GM21576 (cell line): ENCODE data around the gene LSM14B.
"Not testable (repeated sequence)": the region's sequence is repeated elsewhere in the genome, so short reads cannot be mapped to it uniquely, and the experiment has no call there.

ENCODE experiments used
- ATAC-seq: cut with Tn5 transposase; IDR thresholded peaks from one replicate; pipeline ENCODE4 v1.9.1; 2021; ENCODE audit warnings: mild to moderate bottlenecking, moderate library complexity; ENCODE audit not compliant: unreplicated experiment

Gene LSM14B

GRCh38 chr20:62143957-62144825 lies 21.9 kb downstream of the LSM14B start:
- no peak for ATAC-seq

DNA sequence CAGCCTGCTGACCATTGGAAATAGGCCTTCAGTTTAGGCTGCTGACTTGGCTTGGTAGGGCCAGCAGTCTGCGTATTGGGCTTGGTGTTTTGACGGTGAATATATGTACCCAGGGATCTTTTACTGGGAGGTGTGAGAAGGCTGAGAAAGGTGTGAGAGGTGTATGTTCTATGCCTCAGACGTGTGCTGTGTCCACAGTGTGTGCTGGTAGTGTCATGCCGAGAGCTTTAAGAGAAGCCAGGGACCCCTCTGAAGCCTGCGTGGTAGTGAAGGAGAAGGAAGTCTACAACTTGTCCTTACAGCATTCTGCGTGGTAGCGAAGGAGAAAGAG lies 23.4 kb downstream of the LSM14B start:
- ATAC-seq, result no peak

- ATAC-seq, result no peak
These were observed 23.9 kb downstream of the LSM14B start for GRCh38 chr20:62146019-62146755.

DNA sequence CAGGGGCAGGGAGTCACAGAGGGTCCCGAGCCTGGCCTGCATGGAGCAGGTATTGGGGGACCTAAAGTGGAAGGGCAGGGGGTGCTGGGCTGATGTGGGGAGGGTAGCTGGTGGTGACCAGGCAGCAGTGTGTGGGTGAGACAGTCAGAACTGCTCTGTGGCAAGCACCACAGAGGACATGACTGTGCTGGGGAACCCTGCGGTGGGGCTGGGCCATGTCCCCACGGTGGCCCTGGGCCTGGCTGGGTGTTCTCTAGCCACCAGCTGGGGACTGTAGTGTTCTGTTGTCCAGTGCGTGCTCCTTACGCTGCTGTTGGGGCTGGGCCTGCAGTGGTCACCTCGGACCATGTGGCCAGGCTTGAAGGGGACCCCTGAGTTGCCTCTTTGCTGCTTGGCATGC lies 24.9 kb downstream of the LSM14B start:
- no peak for ATAC-seq

- ATAC-seq, result no peak
These were observed 25.3 kb downstream of the LSM14B start for GRCh38 chr20:62147528-62147927.

DNA sequence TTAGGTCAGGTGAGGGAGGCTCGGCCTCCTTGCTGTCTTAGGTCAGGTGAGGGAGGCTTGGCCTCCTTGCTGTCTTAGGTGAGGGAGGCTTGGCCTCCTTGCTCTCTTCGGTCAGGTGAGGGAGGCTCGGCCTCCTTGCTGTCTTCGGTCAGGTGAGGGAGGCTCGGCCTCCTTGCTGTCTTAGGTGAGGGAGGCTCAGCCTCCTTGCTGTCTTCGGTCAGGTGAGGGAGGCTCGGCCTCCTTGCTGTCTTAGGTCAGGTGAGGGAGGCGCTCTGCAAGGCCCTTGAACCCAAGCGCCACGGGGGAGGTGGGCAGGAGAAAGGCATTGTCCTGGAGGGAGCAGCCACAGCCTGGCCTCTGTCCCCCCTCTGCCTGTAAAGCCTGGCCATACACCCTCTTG lies 26.1 kb downstream of the LSM14B start:
- ATAC-seq, result not testable (repeated sequence)

GRCh38 chr20:62148908-62149314 lies 26.6 kb downstream of the LSM14B start:
- ATAC-seq, result no peak

- ATAC-seq, result no peak
These were observed 27.4 kb downstream of the LSM14B start for GRCh38 chr20:62149532-62150309.

DNA sequence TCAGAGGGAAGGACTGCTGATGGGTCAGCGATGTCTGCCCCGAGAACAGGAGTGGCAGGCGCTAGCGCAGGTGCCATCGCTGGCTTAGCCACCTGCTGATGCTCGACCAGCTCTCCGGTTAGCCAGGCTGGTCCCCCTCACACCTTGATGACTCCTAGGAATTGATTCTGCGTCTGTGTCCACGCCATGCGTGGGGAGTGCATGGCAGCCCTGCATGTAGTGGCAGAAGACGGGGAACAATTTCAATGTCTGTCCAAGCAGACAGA lies 28.0 kb downstream of the LSM14B start:
- no peak for ATAC-seq

- no peak for ATAC-seq
These were observed 28.9 kb downstream of the LSM14B start for GRCh38 chr20:62151225-62151624.

DNA sequence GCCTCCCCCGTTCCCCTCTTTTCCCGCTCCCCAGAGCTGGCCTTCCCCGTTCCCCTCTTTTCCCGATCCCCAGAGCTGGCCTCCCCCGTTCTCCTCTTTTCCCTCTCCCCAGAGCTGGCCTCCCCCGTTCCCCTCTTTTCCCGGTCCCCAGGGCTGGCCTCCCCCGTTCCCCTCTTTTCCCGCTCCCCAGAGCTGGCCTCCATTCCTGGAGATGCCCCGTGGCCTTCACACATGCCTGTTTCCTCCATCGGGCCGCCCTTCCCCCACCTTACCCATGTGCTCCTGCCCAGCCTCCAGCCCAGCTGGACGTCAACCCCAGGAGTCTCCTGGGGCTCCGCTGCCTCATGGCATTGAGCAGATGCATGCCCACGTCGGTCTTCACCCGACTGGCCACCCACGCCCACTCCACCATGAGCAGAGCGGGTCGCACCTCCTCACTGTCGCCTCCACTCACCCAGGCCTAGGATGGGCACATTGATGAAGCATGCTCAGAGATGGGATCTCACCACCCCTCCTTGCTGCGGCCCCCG lies 29.6 kb downstream of the LSM14B start:
- no peak for ATAC-seq

DNA sequence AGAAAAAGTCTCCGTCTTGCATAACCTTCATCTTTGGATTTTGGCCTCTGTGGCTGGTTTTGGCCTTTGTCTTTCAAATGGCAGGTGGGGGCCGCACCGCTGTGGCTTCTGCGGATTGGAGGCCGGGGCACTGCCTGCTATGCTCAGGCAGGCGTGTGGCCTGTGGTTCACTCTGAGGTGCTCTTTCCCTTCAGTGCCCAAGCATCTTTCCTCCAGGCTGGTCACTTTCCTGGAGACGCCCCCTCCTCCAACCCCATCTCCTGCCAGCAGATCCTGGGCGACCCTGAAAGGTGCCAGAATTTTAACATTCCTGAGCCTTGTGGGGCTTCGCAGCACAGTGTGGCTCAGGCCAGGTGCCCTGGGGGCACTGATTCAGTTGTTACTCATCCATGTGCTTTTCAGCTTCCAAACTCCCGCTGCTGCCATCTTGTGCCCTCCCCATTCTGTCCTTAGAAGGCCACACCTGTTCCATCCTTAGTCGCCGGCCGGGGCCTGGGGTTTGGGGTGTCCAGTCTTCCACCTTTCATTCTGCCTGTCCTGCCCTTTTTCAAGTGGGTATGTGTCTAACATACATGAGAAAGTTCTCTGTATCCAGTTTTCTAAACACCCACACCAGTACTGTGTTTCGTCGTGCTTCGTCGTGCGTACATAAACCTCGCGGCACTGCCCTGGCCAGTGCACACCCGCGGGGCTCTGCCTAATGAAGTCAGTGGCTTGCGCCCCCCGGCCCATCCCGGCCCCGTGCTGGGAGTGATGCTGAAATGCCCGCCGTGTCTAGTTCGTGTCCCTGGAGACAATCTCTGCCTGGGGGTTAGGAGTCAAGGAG lies 33.4 kb downstream of the LSM14B start:
- ATAC-seq, result no peak

GRCh38 chr20:62156254-62156556 lies 33.9 kb downstream of the LSM14B start:
- ATAC-seq, result no peak

DNA sequence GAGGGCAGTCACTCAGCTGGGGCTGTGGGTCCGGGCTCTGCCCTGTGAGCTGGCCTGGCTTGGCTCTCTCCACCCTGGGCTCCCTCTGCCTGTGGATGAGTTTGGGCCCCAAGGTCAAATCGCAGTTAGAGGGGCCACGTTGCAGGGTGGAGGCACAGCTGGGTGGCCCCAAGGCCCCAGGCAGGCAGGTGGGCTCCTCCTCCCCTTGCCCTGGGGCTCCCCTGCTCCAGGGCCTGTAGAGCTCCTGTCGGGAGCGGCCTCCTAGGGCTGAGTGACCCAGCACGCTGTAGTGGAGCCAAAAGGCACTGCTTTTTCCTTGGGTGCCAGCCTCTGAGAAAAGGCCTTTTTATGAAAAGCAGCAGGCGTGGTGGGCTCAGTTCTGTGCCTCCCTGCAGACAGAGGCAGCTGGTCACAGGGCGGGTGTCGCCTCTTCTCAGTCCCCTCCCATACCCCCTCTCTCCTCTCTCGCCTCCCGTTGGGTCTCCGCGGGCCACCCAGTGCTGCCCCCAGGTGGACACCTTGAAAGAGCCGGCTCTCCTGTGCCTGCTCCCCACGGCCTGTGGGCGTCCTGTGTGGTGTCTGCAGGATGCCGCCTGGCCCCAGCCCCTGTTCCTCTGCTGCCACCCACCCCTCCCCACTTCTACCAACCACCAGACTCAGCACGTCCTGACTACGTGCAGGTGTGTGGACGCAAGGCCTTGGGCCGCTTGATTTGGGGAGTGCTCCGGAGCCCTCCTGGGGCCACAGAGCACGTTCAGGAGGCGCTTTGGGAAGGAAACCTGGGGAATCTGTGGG lies 34.5 kb downstream of the LSM14B start:
- peak; percentile 61 for ATAC-seq

GRCh38 chr20:62157387-62158087 lies 35.3 kb downstream of the LSM14B start:
- ATAC-seq, result no peak

DNA sequence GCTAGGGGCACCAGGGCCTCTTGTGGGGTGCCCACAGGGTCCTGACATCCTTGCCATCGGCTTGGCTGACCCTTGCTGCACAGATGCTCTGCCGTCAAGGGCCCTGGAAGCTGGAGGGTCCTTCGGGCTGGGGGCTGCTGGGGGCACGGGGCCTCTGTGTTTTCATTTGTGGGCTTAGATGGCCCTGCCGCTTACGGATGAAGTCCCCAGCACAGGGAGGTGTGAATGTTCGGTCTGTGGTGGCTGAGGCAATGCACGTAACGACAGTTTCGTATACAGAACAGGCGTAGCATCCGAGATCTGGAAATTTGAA lies 35.8 kb downstream of the LSM14B start:
- no peak for ATAC-seq

DNA sequence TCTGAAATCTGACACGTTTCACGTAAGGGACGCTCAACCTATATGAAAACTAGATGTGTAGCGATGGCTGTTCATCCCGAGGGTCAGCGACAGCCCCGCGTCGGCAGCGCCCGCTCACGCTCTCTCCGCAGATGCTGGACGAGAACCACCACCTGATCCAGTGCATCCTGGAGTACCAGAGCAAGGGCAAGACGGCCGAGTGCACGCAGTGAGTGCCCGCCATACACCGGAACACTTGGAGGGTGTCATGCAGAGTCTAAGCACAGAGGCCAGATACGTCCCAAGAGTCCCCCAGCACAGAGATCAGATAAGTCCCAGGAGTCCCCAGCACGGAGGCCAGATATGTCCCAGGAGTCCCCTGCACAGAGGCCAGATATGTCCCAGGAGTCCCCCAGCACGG lies 36.3 kb downstream of the LSM14B start:
- ATAC-seq, result no peak

DNA sequence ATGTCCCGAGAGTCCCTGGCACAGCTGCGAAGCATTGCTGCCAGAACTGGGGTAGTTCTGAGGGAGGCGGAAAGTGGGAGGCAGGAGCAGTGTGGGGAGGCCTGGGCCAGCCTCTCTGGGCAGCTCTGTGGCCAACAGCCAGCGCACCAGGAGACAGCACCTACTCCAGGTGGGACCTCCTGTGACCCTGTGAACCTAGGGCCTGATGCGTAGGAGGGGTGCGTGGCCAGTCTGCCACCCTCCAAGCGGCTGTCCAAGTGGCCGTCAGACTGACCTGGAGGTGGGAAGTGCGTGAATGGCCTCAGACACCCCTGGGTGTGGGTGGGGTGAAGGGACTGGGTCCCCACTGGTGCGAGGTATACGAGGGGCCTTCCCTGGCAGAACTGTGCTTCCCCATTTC lies 36.8 kb downstream of the LSM14B start:
- ATAC-seq, result no peak

GRCh38 chr20:62159839-62160238 lies 37.6 kb downstream of the LSM14B start:
- no peak for ATAC-seq

- no peak for ATAC-seq
These were observed 38.0 kb downstream of the LSM14B start for GRCh38 chr20:62160253-62160652.
